Central memory CD4-positive, alpha-beta T cell (primary cell): Measurements from ENCODE around the gene INTS7.
"Not testable (repeated sequence)": the region's sequence is repeated elsewhere in the genome, so short reads cannot be mapped to it uniquely, and the experiment has no call there.

Experiments used
- DNase-seq: peaks from one replicate; pipeline ENCODE4 v3.0.0; 2022

The INTS7 gene

GRCh38 chr1:212034516-212035122 lies 738 bp downstream of the INTS7 start:
- no peak for DNase-seq

GRCh38 chr1:212030936-212031528 lies 4.3 kb downstream of the INTS7 start:
- no peak for DNase-seq

- DNase-seq = not testable (repeated sequence)
Observed at GRCh38 chr1:212027727-212028126, 7.6 kb downstream of the INTS7 start.

- no peak for DNase-seq
Observed at GRCh38 chr1:212024469-212025149, 10.7 kb downstream of the INTS7 start.

- not testable (repeated sequence) for DNase-seq
Observed at GRCh38 chr1:212022908-212023307, 12.4 kb downstream of the INTS7 start.

- DNase-seq = no peak
Observed at GRCh38 chr1:212021563-212021962, 13.8 kb downstream of the INTS7 start.

GRCh38 chr1:212020975-212021374 lies 14.4 kb downstream of the INTS7 start:
- DNase-seq = no peak

GRCh38 chr1:212013672-212014071 lies 21.7 kb downstream of the INTS7 start:
- DNase-seq = no peak

- DNase-seq = peak; percentile 42
Observed at GRCh38 chr1:212012034-212012740, 23.2 kb downstream of the INTS7 start.

- no peak for DNase-seq
Observed at GRCh38 chr1:212010004-212010403, 25.4 kb downstream of the INTS7 start.

- no peak for DNase-seq
Observed at GRCh38 chr1:212009561-212009960, 25.8 kb downstream of the INTS7 start.

- DNase-seq = no peak
Observed at GRCh38 chr1:212007886-212008285, 27.5 kb downstream of the INTS7 start.

- no peak for DNase-seq
Observed at GRCh38 chr1:212007178-212007577, 28.2 kb downstream of the INTS7 start.

- no peak for DNase-seq
Observed at GRCh38 chr1:212004895-212005608, 30.3 kb downstream of the INTS7 start.

- no peak for DNase-seq
Observed at GRCh38 chr1:212002536-212002935, 32.8 kb downstream of the INTS7 start.

- not testable (repeated sequence) for DNase-seq
Observed at GRCh38 chr1:211997426-211997825, 37.9 kb downstream of the INTS7 start.

GRCh38 chr1:211991695-211992094 lies 43.7 kb downstream of the INTS7 start:
- DNase-seq = no peak

GRCh38 chr1:211986628-211987254 lies 48.6 kb downstream of the INTS7 start:
- DNase-seq = no peak

GRCh38 chr1:211985556-211986264 lies 49.6 kb downstream of the INTS7 start:
- DNase-seq = no peak

- DNase-seq = no peak
Observed at GRCh38 chr1:211978596-211978995, 56.8 kb downstream of the INTS7 start.

- no peak for DNase-seq
Observed at GRCh38 chr1:211975152-211975941, 60.0 kb downstream of the INTS7 start.
